Measurements from ENCODE around the gene FOXO1.

The FOXO1 gene

DNA sequence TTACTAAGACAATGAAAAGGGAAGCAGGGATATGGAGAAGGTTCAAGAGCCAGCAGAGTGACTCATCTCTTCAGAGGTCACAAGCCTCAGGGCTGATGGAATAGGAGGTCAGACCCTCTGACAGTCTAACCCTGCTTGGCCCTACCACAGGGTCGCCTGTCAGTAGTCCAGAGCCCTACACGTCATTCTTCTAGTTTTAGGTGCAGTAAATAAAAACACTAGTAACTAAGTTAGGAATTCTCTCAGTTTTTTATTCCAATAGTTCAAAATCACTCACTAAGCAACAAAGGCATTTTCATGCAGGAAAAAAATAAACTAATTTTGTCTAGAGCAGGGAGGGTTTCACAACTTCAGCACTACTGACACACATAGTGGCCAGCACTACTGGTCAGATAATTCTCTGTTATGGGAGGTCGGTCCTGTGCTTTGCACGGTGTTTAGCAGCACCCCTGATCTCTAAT, 27.2 kb downstream of the FOXO1 start:
- no peak for TF ChIP-seq GATA1 (IDR thresholded peaks at IDR 0.05; ENCODE audit: low read depth, low read length)
- TF ChIP-seq POLR2A (IDR thresholded peaks at IDR 0.05; ENCODE audit: low read length) = no peak
- peak in 1 of 2 experiments; percentile 21 for DNase-seq

DNA sequence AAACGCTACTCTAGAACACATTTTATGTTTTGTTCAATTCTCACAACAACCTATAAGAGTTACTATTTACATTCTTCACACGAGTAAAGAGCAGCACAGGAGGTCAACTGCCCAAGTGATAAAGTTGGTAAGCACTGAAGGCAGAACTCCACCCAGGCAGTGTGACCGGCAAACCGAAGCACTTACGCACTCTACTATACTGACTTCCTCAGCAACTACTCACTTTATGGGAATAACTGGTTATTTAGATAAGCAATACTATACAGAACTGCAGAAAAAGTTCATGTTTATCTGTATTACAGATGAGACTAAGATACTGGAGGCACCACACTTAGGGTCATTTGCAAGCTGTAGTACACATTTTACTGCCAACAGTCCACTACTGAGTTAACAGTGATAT, 28.8 kb downstream of the FOXO1 start:
- no peak for TF ChIP-seq GATA1 (IDR thresholded peaks at IDR 0.05; ENCODE audit: low read depth, low read length)
- no peak for TF ChIP-seq POLR2A (IDR thresholded peaks at IDR 0.05; ENCODE audit: low read length)
- DNase-seq = peak; percentile 24 to 55

DNA sequence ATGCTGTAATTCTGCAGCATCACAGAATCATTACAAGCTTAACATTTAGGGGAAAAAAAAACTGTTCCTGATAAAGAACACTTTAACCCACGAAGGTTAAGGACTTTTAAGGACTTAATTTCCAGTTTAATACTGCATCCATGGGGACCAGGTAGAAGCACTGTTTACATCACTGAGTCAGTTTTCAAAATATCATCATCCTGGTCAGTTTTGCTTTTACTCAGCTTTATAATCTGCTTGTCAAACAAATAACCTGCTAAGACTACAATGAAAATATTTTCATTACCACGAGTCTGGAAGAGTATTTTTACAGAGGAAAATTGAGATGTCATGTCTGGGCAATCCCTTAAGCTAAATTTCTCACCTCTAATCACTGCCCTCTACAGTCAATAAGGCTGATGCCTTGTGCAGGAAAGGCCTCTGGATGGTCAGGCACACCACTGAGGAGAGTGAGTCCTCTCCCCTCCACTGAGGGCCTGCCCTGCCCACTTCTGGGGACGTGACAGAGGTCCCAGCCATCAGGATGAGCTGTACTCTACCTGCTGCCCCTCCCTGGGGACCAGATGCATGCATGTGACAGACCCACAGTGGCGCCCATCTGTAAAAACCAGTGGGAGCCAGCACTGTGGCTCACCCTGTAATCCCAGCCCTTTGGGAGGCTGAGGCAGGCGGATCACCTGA, 31.0 kb downstream of the FOXO1 start:
- no peak for DNase-seq
- TF ChIP-seq GATA1 (IDR thresholded peaks at IDR 0.05; ENCODE audit: low read depth, low read length) (no peak), POLR2A (IDR thresholded peaks at IDR 0.05; ENCODE audit: low read length) (no peak)

DNA sequence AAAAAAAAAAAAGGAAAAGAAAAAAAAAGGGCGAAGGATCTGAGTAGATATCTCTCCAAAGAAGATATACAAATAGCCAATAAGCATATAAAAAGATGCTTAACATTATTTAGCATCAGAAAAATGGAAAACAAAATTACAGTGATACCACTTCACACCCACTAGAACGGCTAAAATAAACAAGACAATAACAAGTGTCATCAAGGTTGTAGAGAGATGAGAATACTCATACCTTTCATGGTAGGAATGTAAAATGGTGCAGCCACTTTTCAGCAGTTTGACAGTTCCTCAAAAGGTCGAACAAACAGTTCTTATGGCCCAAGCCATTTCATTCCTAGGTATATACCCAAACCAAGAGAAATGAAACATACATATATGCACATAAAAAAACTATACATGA, 33.5 kb downstream of the FOXO1 start:
- no peak for TF ChIP-seq POLR2A (IDR thresholded peaks at IDR 0.05; ENCODE audit: low read length)
- TF ChIP-seq GATA1 (IDR thresholded peaks at IDR 0.05; ENCODE audit: low read depth, low read length) = no peak
- DNase-seq = no peak

DNA sequence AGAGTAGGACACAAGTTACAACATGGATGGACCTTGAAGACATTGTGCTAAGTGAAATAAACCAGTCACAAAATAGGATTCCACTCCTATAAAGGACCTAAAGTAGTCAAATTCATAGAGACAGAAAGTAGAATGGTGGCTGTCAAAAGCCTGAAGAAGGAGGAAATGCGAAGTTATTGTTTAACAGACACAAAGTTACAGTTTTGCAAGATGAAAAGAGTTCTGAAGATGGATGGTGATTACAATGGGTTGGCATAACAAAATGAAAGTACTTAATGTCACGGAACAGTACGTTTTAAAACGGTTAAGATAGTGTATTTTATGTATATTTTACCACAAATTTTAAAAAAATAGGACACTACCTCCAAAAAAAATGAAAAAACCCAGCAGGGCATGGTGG, 34.8 kb downstream of the FOXO1 start:
- no peak for DNase-seq
- no peak for TF ChIP-seq GATA1 (IDR thresholded peaks at IDR 0.05; ENCODE audit: low read depth, low read length)

DNA sequence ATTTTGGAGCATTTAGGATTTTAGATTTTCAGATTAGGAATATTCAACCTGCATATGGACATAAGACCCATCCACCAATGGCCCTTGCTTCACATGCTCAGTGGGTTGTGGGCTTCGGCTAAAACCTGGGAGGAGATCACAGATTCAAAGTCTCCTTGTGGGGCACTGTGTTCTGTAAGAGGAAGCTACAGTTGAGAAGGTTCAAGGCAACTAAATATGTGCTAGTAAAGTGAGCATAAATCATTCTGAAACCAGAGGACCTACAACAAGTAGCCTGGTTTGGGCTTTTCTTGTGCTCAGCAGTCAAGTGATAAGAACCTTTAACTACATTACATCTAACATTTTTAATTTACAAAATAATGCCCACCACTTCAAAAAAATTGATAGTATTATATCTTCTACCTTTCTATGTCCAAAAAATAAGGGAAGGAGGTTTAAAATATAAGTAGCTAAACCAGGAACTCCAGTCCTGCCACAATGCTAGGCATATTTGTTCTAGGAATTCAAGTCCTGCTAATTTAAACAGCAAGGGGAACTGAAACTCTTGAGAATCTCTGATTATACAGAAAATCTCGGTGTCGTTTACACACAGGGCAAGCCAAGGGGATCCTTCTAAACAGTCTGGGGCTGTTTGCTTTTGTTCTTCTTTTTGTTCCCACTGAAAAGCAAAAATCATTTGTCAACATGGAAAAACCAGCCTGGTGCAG, 36.6 kb downstream of the FOXO1 start:
- DNase-seq = no peak
- no peak for TF ChIP-seq POLR2A (IDR thresholded peaks at IDR 0.05; ENCODE audit: low read length)

DNA sequence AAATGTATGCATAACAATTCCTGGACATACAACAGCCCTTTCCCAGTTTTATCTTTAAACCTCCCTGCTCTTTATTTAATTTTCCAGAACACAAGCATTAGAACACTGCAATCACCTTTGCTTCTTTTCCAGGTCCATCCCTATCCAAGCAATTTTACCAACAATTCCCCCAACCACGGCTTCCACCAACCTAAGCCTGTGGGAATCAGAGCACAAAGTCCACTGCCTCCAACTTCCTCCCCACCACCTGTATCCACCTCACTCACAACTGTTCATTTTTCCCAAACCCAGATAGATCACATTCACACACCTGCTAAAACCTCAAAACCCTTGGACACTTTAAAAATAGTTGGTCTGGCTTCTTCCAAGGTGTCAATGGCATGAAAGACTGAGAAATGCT, 39.5 kb downstream of the FOXO1 start:
- TF ChIP-seq GATA1 (IDR thresholded peaks at IDR 0.05; ENCODE audit: low read depth, low read length) (no peak), POLR2A (IDR thresholded peaks at IDR 0.05; ENCODE audit: low read length) (no peak)
- no peak for DNase-seq

GRCh38 chr13:40626561-40626960, 39.9 kb downstream of the FOXO1 start:
- no peak for DNase-seq
- TF ChIP-seq POLR2A (IDR thresholded peaks at IDR 0.05; ENCODE audit: low read length) (no peak), GATA1 (IDR thresholded peaks at IDR 0.05; ENCODE audit: low read depth, low read length) (no peak)

DNA sequence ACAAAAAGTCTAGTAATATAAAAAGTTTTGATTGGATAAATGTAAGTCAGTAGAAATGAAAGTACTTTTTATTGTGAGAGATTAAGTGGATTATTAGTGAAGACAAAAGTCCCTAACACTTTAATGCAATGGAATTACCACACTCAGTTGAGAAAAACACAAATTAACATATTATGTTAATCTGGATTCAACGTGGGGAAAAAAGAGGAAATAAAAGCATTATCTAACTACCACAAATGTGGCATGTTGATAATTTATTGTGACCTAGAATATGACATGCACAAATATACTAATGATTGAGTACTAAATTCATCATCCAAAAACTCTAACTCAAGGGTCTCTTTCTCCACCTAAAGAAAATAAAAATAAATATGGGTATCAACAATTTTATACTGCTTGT, 41.5 kb downstream of the FOXO1 start:
- no peak for DNase-seq
- TF ChIP-seq GATA1 (IDR thresholded peaks at IDR 0.05; ENCODE audit: low read depth, low read length) = no peak
- TF ChIP-seq POLR2A (IDR thresholded peaks at IDR 0.05; ENCODE audit: low read length) = no peak

DNA sequence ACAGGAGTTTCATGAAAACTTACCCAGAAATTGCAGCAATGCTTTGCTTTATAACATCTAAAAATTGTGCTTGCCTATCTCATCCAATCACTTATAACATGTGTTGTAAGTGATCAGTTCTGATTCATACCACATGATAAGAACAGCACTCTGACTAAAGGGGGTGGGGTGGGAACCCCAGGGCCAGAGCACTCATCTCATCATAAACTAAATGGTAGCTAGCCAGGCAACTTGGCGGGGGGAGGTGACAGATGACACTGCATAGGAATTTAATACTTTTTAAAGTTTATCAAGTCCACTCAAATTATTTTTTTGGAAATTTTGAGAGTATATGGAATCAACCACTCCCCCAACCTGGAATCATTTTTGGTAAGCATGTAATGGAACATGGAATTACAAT, 42.1 kb downstream of the FOXO1 start:
- TF ChIP-seq GATA1 (IDR thresholded peaks at IDR 0.05; ENCODE audit: low read depth, low read length) = no peak
- TF ChIP-seq POLR2A (IDR thresholded peaks at IDR 0.05; ENCODE audit: low read length) = no peak
- no peak for DNase-seq

GRCh38 chr13:40622761-40623160, 43.7 kb downstream of the FOXO1 start:
- TF ChIP-seq GATA1 (IDR thresholded peaks at IDR 0.05; ENCODE audit: low read depth, low read length) = no peak
- no peak for TF ChIP-seq POLR2A (IDR thresholded peaks at IDR 0.05; ENCODE audit: low read length)
- DNase-seq = no peak

DNA sequence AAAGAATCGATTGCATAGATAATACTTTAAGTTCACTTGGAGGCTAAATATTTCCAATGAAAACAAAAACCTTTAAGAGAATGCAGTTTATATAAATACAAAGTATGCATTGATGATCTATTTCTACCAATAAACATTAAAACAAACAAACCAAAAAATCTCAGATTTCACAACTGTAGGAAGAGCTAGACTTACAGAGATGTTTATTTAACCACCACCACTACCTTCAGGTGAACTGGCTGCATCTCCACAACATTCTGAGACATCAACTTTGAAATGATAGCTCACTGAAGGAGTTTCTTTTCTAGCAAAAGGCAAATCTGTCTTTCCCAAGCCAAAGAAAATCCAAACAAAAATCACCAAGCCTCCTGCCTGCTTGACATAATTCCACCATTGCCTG, 44.2 kb downstream of the FOXO1 start:
- DNase-seq = no peak
- TF ChIP-seq POLR2A (IDR thresholded peaks at IDR 0.05; ENCODE audit: low read length) (no peak), GATA1 (IDR thresholded peaks at IDR 0.05; ENCODE audit: low read depth, low read length) (no peak)

DNA sequence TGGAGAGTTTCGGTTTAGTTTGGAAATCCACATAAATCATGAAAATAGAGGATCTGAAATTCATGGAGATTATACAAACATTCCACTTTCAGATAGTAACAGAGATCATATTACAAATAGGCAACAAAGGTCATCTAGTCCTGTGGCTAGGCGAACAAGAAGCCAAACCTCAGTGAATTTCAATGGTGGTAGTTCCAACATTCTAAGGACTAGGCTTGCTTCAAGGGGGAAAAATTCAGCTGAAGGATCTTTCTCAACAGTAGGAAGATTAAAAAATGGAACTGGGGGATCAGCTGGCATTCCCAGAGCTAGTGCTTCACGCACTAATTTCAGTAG, 47.0 kb downstream of the FOXO1 start:
- no peak for DNase-seq
- TF ChIP-seq POLR2A (IDR thresholded peaks at IDR 0.05; ENCODE audit: low read length) (no peak), GATA1 (IDR thresholded peaks at IDR 0.05; ENCODE audit: low read depth, low read length) (no peak)

DNA sequence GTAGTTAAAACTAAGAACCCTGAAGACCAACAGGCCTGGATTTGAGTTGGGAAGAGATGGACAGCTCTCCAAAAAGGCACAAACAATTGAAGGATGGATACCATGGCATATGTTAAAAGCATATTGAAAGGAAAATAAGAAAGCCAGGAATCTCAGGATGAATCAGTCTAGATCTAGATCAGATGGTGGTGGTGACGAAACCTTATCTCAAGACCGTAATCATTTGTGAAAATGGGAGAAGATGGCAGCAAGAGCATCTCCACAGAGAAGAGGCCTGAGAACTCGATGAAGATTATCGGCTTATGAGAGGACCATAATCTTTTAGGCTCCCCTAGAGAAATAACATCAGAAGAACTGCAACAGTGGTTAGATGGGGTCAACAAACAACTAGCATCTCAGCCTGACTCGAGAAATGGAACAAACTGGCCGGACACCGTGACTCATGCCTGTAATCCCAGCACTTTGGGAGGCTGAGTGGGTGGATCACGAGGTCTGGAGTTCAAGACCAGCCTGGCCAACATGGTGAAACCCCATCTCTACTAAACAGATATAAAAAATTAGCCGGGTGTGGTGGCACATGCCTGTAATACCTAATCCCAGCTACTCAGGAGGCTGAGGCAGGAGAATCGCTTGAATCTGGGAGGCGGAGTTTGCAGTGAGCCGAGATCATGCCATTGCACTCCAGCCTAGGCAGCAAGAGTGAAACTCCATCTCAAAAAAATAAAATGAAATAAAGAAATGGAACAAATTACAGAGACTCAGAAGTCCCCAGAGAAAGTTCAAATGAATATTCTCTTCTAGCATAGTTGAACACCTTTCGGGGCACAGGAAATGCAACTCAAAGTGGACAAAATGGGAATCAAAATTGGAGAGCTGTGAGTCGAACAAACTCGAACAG, 47.6 kb downstream of the FOXO1 start:
- no peak for DNase-seq
- no peak for TF ChIP-seq GATA1 (IDR thresholded peaks at IDR 0.05; ENCODE audit: low read depth, low read length)
